WERI-Rb-1 (cell line): ENCODE results near the gene LTB.
A peak's percentile ranks its signal among the peaks of the same experiment; 100 is the strongest.

ENCODE experiments used
- DNase-seq: peaks from one replicate; pipeline ENCODE4 v3.0.0-alpha.2; 2020
- H3K27ac ChIP-seq: fragments of 250-450 bp; sonication (Bioruptor Pico); 2 replicates; pipeline ENCODE4 v1.5.1; 2020; ENCODE audit warnings: mild to moderate bottlenecking, moderate library complexity
- H3K27me3 ChIP-seq: fragments of 250-450 bp; sonication (Bioruptor Pico); 2 replicates; pipeline ENCODE4 v1.5.1; 2021; ENCODE audit warnings: mild to moderate bottlenecking, low read depth, moderate library complexity; ENCODE audit not compliant: insufficient read depth, severe bottlenecking
- H3K36me3 ChIP-seq: fragments of 250-450 bp; sonication (Bioruptor Pico); 2 replicates; pipeline ENCODE4 v1.5.1; 2020; ENCODE audit warnings: mild to moderate bottlenecking, moderate library complexity
- H3K4me3 ChIP-seq: 2 replicates; pipeline ENCODE4 v1.5.1; 2011; ENCODE audit warnings: low read depth, mild to moderate bottlenecking, control low read depth, low read length
- H3K9me3 ChIP-seq: fragments of 250-450 bp; sonication (Bioruptor Pico); 2 replicates; pipeline ENCODE4 v1.5.1; 2021; ENCODE audit warnings: mild to moderate bottlenecking, moderate library complexity; ENCODE audit not compliant: severe bottlenecking
- TF ChIP-seq, protein P1 (sequence below): IDR thresholded peaks from 2 replicates; pipeline ENCODE4 v1.5.1; 2011; ENCODE audit warnings: low read depth, mild to moderate bottlenecking, control low read depth, inconsistent platforms, low read length

The LTB gene

DNA sequence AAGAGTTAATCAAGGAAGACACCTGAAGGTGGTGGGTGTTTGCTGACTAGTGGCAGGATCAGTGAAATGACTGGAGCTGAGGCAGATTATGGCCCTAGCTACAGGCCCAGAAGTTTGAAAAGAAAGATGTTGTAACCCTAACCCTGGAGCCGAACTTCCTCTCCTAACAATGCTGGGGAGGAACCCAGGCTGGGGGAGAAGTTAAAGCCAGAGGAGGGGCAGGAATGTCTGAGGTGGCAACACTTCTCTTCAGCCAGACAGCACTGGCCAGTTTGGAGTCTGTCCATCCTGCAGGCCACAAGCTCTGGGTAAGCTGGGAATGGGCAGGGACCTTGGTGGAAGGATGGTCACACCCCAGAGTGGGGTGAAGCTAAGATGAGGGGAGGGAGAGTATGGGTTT is 3.8 kb upstream of the LTB start, which contains the start of gene LST1:
Gene LST1, plus strand, starts transcription at position 270 of the 400 bp plus-strand sequence. CDS start 1,023 bp downstream, outside the sequence.
- TF ChIP-seq, protein P1, sequence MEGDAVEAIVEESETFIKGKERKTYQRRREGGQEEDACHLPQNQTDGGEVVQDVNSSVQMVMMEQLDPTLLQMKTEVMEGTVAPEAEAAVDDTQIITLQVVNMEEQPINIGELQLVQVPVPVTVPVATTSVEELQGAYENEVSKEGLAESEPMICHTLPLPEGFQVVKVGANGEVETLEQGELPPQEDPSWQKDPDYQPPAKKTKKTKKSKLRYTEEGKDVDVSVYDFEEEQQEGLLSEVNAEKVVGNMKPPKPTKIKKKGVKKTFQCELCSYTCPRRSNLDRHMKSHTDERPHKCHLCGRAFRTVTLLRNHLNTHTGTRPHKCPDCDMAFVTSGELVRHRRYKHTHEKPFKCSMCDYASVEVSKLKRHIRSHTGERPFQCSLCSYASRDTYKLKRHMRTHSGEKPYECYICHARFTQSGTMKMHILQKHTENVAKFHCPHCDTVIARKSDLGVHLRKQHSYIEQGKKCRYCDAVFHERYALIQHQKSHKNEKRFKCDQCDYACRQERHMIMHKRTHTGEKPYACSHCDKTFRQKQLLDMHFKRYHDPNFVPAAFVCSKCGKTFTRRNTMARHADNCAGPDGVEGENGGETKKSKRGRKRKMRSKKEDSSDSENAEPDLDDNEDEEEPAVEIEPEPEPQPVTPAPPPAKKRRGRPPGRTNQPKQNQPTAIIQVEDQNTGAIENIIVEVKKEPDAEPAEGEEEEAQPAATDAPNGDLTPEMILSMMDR, result no peak
- DNase-seq, result no peak
- H3K9me3 ChIP-seq, result no peaks in the 10 kb centered on the region
- no peak within 1 kb of the TSS for H3K4me3 ChIP-seq
- H3K27ac ChIP-seq, result no peak within 1 kb of the TSS
- H3K27me3 ChIP-seq, result no peaks in the 10 kb centered on the region
- no peaks in the 10 kb centered on the region for H3K36me3 ChIP-seq

DNA sequence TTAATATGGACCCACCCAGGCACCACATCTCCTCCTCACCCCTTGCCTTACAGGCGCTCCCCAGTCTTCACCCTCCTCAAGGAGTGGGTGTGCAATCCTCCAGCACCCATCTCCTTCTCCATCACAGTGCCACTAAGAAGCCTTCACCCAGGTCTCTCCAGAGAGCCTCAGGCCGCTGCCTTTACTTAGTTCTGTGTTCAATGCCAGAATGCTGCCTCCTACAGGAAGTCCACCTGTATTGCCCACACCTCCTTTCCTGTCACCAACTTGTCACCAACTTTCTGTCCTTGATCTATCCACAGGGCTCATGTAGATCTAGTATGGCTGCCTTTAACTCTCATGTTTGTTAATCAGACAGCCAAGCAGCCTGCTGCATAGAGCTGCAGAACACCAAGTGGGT is 3.3 kb upstream of the LTB start:
- TF ChIP-seq, protein P1, result peak; percentile 88
- Histone ChIP-seq H3K27ac (no peak overlapping the region), H3K4me3 (no peak overlapping the region), H3K36me3 (no peaks in the 10 kb centered on the region), H3K27me3 (no peaks in the 10 kb centered on the region), H3K9me3 (no peaks in the 10 kb centered on the region)
- peak; percentile 52 for DNase-seq

DNA sequence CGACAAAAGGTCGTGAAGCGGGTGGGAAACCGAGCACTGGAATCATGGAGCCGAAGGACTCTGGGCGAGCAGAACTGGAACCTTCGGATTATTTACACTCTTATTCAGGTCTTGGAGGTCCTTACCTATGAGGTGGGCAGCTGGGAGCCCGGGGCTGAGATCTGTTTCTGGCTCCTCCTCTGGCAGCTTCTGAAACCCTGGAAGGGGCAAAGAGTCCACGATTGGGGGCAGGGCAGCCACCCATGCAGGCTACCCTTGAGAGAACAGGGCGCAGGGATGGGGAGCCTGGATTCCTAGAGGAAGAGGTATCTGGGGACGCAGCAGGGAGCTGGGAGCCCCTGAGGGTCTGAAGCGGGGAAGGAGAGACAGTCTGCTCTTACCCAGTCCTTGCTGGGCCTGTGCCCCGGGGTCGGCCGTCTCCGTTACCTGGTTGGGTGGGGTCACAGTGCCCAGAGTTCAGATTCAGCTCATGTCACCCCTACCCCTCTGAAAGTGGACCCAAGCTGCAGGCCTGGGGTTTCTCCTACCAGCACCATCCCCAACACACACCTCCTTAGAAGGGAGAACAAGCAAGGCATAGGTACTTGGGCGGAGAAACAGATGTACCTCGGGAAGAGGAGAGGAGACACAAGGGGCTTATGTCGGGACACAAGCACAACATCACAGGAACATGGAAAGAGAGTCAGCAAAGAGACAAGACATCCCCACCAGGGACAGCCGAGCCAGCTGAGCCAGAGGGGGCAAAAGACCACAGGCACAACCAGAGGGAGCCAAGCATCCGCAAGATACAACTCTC is 592 bp downstream of the LTB start:
- TF ChIP-seq, protein P1, result no peak
- no peak for DNase-seq
- no peaks in the 10 kb centered on the region for H3K36me3 ChIP-seq
- H3K27me3 ChIP-seq, result no peaks in the 10 kb centered on the region
- no peak overlapping the region; the same call in 1 of the 2 replicates for H3K27ac ChIP-seq
- no peaks in the 10 kb centered on the region for H3K9me3 ChIP-seq
- H3K4me3 ChIP-seq, result peak overlapping the region; percentile 76

DNA sequence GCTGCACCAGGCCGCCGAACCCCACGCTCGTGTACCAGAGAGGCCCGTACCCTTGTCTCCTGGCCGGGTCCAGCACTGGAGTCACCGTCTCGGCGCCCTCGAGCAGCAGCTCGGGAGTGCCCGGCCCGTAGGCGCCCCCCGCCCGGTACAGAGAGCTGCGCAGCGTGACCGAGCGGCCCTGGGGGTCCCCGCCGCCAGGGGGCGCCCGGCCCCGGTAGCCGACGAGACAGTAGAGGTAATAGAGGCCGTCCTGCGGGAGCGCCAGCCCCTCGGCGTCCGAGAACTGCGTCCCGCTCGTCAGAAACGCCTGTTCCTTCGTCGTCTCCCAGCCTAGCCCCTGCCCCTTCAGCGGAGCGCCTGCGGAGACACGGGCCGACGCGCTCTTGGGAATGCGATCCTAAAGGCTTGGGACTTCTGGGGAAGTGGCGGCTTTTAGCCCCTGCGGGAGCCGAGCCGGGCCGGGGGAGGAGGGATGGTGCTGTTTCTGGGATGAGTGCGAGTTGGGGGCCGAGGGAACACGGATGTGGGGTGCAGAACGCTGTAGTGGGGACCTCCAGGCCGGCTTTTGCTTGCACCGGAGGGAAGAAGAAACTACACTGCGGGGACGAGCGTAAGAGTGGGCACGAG is 1.3 kb downstream of the LTB start:
- DNase-seq, result peak; percentile 96
- Histone ChIP-seq H3K27ac (peak overlapping the region; percentile 44), H3K9me3 (no peaks in the 10 kb centered on the region), H3K36me3 (no peaks in the 10 kb centered on the region), H3K4me3 (peak overlapping the region; percentile 76), H3K27me3 (no peaks in the 10 kb centered on the region)
- TF ChIP-seq, protein P1, result peak; percentile 98

DNA sequence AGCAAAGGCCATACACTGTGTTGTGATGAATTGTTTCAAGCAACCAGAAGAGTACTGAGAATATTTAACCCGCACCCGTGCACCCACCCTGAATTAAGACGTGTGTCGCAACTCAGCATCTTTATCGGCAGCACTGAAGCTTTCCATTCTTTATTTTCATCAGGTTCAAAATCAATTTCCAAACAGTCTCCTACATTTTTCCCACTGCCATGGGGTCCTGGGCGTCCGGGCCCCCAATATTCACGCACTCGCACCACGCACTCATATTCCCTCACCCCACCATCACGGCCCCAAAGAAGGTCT is 1.8 kb downstream of the LTB start:
- Histone ChIP-seq H3K27ac (no peak overlapping the region), H3K27me3 (no peaks in the 10 kb centered on the region), H3K9me3 (no peaks in the 10 kb centered on the region), H3K36me3 (no peaks in the 10 kb centered on the region), H3K4me3 (peak overlapping the region; percentile 76)
- TF ChIP-seq, protein P1, result no peak
- no peak for DNase-seq
